HG02885 (cell line): ENCODE results near the gene FOXO3.
"Not testable (repeated sequence)": the region's sequence is repeated elsewhere in the genome, so short reads cannot be mapped to it uniquely, and the experiment has no call there.

ENCODE experiments used
- ATAC-seq: cut with Tn5 transposase; IDR thresholded peaks from one replicate; pipeline ENCODE4 v1.9.1; 2021; ENCODE audit warnings: mild to moderate bottlenecking; ENCODE audit not compliant: unreplicated experiment, poor library complexity

FOXO3 gene

GRCh38 chr6:108555399-108556052 lies 5.2 kb upstream of the FOXO3 start:
- ATAC-seq = no peak

- no peak for ATAC-seq
Observed at GRCh38 chr6:108556250-108556649, 4.5 kb upstream of the FOXO3 start.

GRCh38 chr6:108556866-108557493 lies 3.7 kb upstream of the FOXO3 start:
- ATAC-seq = no peak

- ATAC-seq = peak; percentile 28
Observed at GRCh38 chr6:108557494-108558371, 3.0 kb upstream of the FOXO3 start.

GRCh38 chr6:108558372-108559096 lies 2.2 kb upstream of the FOXO3 start:
- peak; percentile 63 for ATAC-seq

GRCh38 chr6:108559097-108559883 lies 1.4 kb upstream of the FOXO3 start:
- ATAC-seq = peak; percentile 57

GRCh38 chr6:108559884-108560462 lies 744 bp upstream of the FOXO3 start:
- ATAC-seq = no peak

- not testable (repeated sequence) for ATAC-seq
Observed at GRCh38 chr6:108561309-108561647, 561 bp downstream of the FOXO3 start.

GRCh38 chr6:108561742-108562502 lies 1.2 kb downstream of the FOXO3 start:
- no peak for ATAC-seq

GRCh38 chr6:108562503-108562993 lies 1.8 kb downstream of the FOXO3 start:
- ATAC-seq = no peak

GRCh38 chr6:108563292-108563691 lies 2.6 kb downstream of the FOXO3 start:
- ATAC-seq = no peak

- no peak for ATAC-seq
Observed at GRCh38 chr6:108564178-108564577, 3.5 kb downstream of the FOXO3 start.

- ATAC-seq = peak; percentile 74
Observed at GRCh38 chr6:108565091-108565766, 4.5 kb downstream of the FOXO3 start.

- peak; percentile 49 for ATAC-seq
Observed at GRCh38 chr6:108565893-108566292, 5.2 kb downstream of the FOXO3 start.

GRCh38 chr6:108566406-108566805 lies 5.7 kb downstream of the FOXO3 start:
- ATAC-seq = no peak

- no peak for ATAC-seq
Observed at GRCh38 chr6:108568101-108568500, 7.4 kb downstream of the FOXO3 start.

GRCh38 chr6:108568551-108569305 lies 8.0 kb downstream of the FOXO3 start:
- no peak for ATAC-seq
